HUES6 (cell line): ENCODE data around the gene ELMO1.

Experiments used
- H3K27ac ChIP-seq: 2 replicates; pipeline ENCODE4 v1.7.0; 2013; ENCODE audit warnings: low read depth, mild to moderate bottlenecking, low read length, inconsistent platforms
- H3K27me3 ChIP-seq: 2 replicates; pipeline ENCODE4 v1.6.1; 2013; ENCODE audit warnings: low read length; ENCODE audit not compliant: control insufficient read depth, insufficient read depth
- H3K36me3 ChIP-seq: 2 replicates; pipeline ENCODE4 v1.6.1; 2013; ENCODE audit warnings: low read length; ENCODE audit not compliant: control insufficient read depth, insufficient read depth
- H3K4me1 ChIP-seq: 2 replicates; pipeline ENCODE4 v1.6.1; 2013; ENCODE audit warnings: low read length; ENCODE audit not compliant: control insufficient read depth, insufficient read depth
- H3K4me3 ChIP-seq: 2 replicates; pipeline ENCODE4 v1.5.1; 2013; ENCODE audit warnings: low read depth, low read length
- H3K9ac ChIP-seq: one replicate; pipeline ENCODE4 v1.6.1; 2013; ENCODE audit warnings: mild to moderate bottlenecking, low read length
- H3K9me3 ChIP-seq: 2 replicates; pipeline ENCODE4 v1.6.1; 2013; ENCODE audit warnings: low read depth, low read length; ENCODE audit not compliant: control insufficient read depth, insufficient read depth

ELMO1 gene

GRCh38 chr7:36889182-36889581 is 559.5 kb downstream of the ELMO1 start:
- Histone ChIP-seq H3K9me3 (no peaks in the 10 kb centered on the region), H3K36me3 (no peaks in the 10 kb centered on the region), H3K27ac (no peak overlapping the region), H3K4me3 (no peak overlapping the region), H3K9ac (no peak overlapping the region), H3K27me3 (no peaks in the 10 kb centered on the region), H3K4me1 (no peaks in the 10 kb centered on the region)

- H3K27me3 ChIP-seq = no peaks in the 10 kb centered on the region
- H3K36me3 ChIP-seq = no peaks in the 10 kb centered on the region
Measured at GRCh38 chr7:36887969-36888368, 560.7 kb downstream of the ELMO1 start.

GRCh38 chr7:36887233-36887632 is 561.4 kb downstream of the ELMO1 start:
- Histone ChIP-seq H3K9ac (no peak overlapping the region), H3K36me3 (no peaks in the 10 kb centered on the region), H3K9me3 (no peaks in the 10 kb centered on the region), H3K4me3 (no peak overlapping the region), H3K27ac (no peak overlapping the region), H3K4me1 (no peaks in the 10 kb centered on the region), H3K27me3 (no peaks in the 10 kb centered on the region)

More at GRCh38 chr7:36887969-36888368, 560.7 kb downstream of the ELMO1 start:
- Histone ChIP-seq H3K4me3 (no peak overlapping the region), H3K4me1 (no peaks in the 10 kb centered on the region), H3K27ac (no peak overlapping the region), H3K9ac (no peak overlapping the region), H3K9me3 (no peaks in the 10 kb centered on the region)

DNA sequence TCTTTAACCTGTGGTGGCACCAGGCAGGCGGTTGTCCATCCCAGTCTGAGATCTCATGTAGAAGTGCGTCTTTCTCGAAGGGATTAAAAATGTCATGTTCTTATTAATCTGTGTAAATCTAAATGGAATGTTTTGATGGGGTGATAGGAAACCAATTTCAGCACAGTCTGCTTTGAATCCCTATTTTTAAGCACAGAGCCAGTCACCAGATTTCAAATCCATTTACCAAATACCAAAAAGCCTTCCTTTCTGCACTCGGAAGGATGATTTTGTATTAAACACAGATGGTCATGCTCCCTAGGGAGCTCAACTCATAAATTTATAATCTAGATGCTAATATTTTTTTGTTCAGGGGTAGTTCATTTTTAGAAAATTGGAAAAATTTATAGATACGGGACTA is 563.8 kb downstream of the ELMO1 start:
- no peak overlapping the region for H3K9ac ChIP-seq
- H3K4me3 ChIP-seq = no peak overlapping the region
- H3K4me1 ChIP-seq = no peaks in the 10 kb centered on the region
- no peaks in the 10 kb centered on the region for H3K9me3 ChIP-seq
- H3K36me3 ChIP-seq = no peaks in the 10 kb centered on the region
- H3K27ac ChIP-seq = no peak overlapping the region
- no peaks in the 10 kb centered on the region for H3K27me3 ChIP-seq

- H3K4me1 ChIP-seq = no peaks in the 10 kb centered on the region
Measured at GRCh38 chr7:36884351-36884750, 564.3 kb downstream of the ELMO1 start.

DNA sequence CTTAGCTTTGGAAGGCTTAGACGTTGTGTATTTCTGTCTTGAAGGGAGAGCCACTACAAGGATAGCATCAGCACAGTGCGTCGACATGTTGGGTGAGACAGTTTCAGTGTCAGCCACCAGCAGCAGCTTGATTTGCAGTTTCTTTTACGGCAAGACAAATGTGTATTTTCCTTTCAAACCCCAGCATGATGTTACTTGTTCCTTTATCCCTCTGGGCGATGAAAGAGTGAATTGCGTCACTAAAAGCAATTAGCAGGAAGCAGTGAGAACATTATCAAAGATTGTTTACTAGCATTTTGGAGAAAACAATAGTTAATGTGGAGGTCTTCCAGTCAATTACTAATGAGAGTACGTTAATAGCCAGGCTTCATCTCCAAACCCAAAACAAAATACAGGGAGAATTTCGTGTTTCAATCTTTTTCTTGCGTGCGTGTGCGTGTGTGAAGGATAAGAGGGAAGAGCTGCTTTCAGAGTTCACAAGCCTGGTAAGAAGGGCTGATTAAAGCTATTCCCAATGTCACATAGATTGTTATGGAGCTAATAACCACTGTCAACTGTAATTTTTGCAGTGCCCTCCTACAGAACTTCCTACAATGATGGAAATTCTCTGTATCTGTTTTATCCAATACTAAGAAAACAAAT is 567.3 kb downstream of the ELMO1 start:
- H3K27me3 ChIP-seq = no peaks in the 10 kb centered on the region
- H3K4me3 ChIP-seq = no peak overlapping the region
- no peak overlapping the region for H3K27ac ChIP-seq
- H3K4me1 ChIP-seq = peaks cover 3% of the 10 kb centered on the region; the same call in 1 of the 2 replicates
- H3K9ac ChIP-seq = no peak overlapping the region
- H3K9me3 ChIP-seq = no peaks in the 10 kb centered on the region
- no peaks in the 10 kb centered on the region for H3K36me3 ChIP-seq

More at GRCh38 chr7:36884351-36884750, 564.3 kb downstream of the ELMO1 start:
- Histone ChIP-seq H3K36me3 (no peaks in the 10 kb centered on the region), H3K27ac (no peak overlapping the region), H3K4me3 (no peak overlapping the region), H3K9ac (no peak overlapping the region), H3K27me3 (no peaks in the 10 kb centered on the region), H3K9me3 (no peaks in the 10 kb centered on the region)

DNA sequence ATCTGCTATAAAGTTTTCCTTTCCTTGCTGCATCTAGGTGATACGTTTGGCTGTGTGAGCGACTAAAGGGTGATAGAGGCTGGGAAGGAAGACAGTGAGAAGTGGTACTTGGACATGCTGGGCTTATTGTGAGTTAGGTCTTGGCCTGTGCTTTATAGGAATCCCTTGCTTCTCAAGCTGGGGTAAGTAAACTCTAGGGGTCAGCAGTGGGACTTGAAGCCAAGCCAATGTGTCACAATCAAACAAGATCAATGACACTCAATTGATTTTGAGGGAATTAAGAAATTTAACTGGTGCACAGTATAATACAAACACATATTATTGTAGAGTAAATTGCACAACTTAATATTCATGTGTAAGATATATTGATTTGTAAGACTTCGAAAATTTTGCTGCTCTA is 568.6 kb downstream of the ELMO1 start:
- H3K4me3 ChIP-seq = no peak overlapping the region
- H3K4me1 ChIP-seq = peaks cover 13% of the 10 kb centered on the region
- H3K27ac ChIP-seq = no peak overlapping the region
- no peaks in the 10 kb centered on the region for H3K9me3 ChIP-seq
- no peaks in the 10 kb centered on the region for H3K36me3 ChIP-seq
- H3K27me3 ChIP-seq = no peaks in the 10 kb centered on the region
- no peak overlapping the region for H3K9ac ChIP-seq

DNA sequence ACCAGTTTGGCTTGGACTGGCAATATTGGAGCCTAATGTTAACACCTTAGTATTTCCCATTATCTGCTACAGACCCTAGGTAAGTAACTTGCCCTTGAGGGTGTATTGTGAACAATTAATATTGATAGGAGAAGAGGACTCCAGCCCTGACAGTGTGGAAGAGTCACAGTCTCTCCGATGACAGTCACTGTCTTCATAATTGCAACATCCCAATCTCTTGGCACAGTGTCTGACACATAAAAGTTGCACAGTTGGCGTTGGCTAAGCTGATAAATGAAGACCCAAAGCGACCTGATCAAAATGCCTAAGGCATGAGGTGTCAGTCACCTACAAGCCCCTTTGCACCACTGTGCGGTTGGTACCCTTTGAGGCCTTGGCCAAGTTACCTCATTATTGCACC is 569.6 kb downstream of the ELMO1 start:
- H3K27me3 ChIP-seq = no peaks in the 10 kb centered on the region
- no peaks in the 10 kb centered on the region for H3K9me3 ChIP-seq
- no peaks in the 10 kb centered on the region for H3K36me3 ChIP-seq
- H3K4me1 ChIP-seq = peaks cover 13% of the 10 kb centered on the region
- no peak overlapping the region for H3K27ac ChIP-seq
- no peak overlapping the region for H3K9ac ChIP-seq
- no peak overlapping the region for H3K4me3 ChIP-seq

- Histone ChIP-seq H3K9me3 (no peaks in the 10 kb centered on the region), H3K4me3 (no peak overlapping the region), H3K27me3 (no peaks in the 10 kb centered on the region), H3K36me3 (no peaks in the 10 kb centered on the region), H3K27ac (no peak overlapping the region), H3K9ac (no peak overlapping the region), H3K4me1 (peaks cover 13% of the 10 kb centered on the region)
Measured at GRCh38 chr7:36878288-36878687, 570.4 kb downstream of the ELMO1 start.

- Histone ChIP-seq H3K36me3 (no peaks in the 10 kb centered on the region), H3K4me3 (no peak overlapping the region), H3K4me1 (peaks cover 13% of the 10 kb centered on the region), H3K27ac (no peak overlapping the region), H3K27me3 (no peaks in the 10 kb centered on the region), H3K9ac (no peak overlapping the region), H3K9me3 (no peaks in the 10 kb centered on the region)
Measured at GRCh38 chr7:36875794-36876193, 572.9 kb downstream of the ELMO1 start.

DNA sequence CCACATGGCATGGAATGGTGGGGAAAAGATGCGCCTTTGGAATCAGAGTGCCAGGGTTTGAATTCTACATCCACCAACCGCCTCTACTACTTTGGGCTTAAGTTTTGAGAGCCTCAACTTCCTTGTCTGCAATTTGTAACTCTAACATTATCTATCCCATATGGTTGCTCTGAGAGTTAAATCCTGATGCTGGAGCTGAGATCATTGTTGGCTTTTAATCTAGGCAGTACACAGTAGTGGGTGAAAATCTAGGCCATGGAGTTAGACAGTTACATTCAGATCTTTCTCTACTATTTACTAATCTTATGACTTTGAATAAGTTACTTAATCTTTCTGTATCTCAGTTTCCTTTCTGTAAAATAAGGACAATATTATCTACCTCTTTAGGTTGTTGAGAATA is 574.6 kb downstream of the ELMO1 start:
- Histone ChIP-seq H3K36me3 (no peaks in the 10 kb centered on the region), H3K9me3 (no peaks in the 10 kb centered on the region), H3K4me1 (peaks cover 20% of the 10 kb centered on the region), H3K27ac (no peak overlapping the region), H3K9ac (no peak overlapping the region), H3K4me3 (no peak overlapping the region), H3K27me3 (no peaks in the 10 kb centered on the region)
